Neural progenitor cell (in vitro differentiated cells): ENCODE data around the gene GARIN5A. TPM values are rescaled to one million over a fixed set of nuclear protein-coding genes. Genes with fewer than 3 reads are reported as not detected.

Experiments used
- DNase-seq: peaks from one replicate; pipeline ENCODE4 v3.0.0-alpha.2; 2016; ENCODE audit warnings: low spot score
- H2AFZ ChIP-seq: fragments of 200-600 bp; sonication (generic); replicated peaks from 2 replicates; pipeline ENCODE4 v1.6.1; 2016; ENCODE audit warnings: antibody characterized with exemption
- H3F3A ChIP-seq: fragments of 200-600 bp; sonication (generic); 2 replicates; pipeline ENCODE4 v1.6.1; 2016; ENCODE audit warnings: antibody characterized with exemption, low read depth
- H3K27ac ChIP-seq: fragments of 200-600 bp; sonication (generic); 2 replicates; pipeline ENCODE4 v1.5.1; 2016; ENCODE audit warnings: mild to moderate bottlenecking
- H3K27me3 ChIP-seq: fragments of 200-600 bp; sonication (generic); 2 replicates; pipeline ENCODE4 v1.6.1; 2016; ENCODE audit warnings: mild to moderate bottlenecking, moderate library complexity
- H3K36me3 ChIP-seq: fragments of 200-600 bp; sonication (generic); 2 replicates; pipeline ENCODE4 v1.5.1; 2016
- H3K4me1 ChIP-seq: fragments of 200-600 bp; sonication (generic); 2 replicates; pipeline ENCODE4 v1.6.1; 2016; ENCODE audit warnings: mixed run types
- H3K4me2 ChIP-seq: fragments of 200-600 bp; sonication (generic); 2 replicates; pipeline ENCODE4 v1.6.1; 2016
- H3K4me3 ChIP-seq: fragments of 200-600 bp; sonication (generic); 2 replicates; pipeline ENCODE4 v1.5.1; 2016
- H3K79me2 ChIP-seq: fragments of 200-600 bp; sonication (generic); 2 replicates; pipeline ENCODE4 v1.6.1; 2016; ENCODE audit warnings: low read depth
- H3K9ac ChIP-seq: fragments of 200-600 bp; sonication (generic); 2 replicates; pipeline ENCODE4 v1.6.1; 2016
- H3K9me3 ChIP-seq: fragments of 200-600 bp; sonication (generic); 2 replicates; pipeline ENCODE4 v1.5.1; 2016; ENCODE audit warnings: low read depth
- H4K20me1 ChIP-seq: fragments of 200-600 bp; sonication (generic); 2 replicates; pipeline ENCODE4 v1.6.1; 2016; ENCODE audit warnings: low read depth
- H3K27ac Mint-ChIP-seq: 3 replicates; pipeline ENCODE4 v1.8.0; 2021; ENCODE audit warnings: mixed read lengths
- H3K27me3 Mint-ChIP-seq: 2 replicates; pipeline ENCODE4 v1.8.0; 2022; ENCODE audit warnings: low read depth, mild to moderate bottlenecking, inconsistent platforms, moderate library complexity, mixed read lengths; ENCODE audit not compliant: insufficient read depth
- H3K36me3 Mint-ChIP-seq: 3 replicates; pipeline ENCODE4 v1.8.0; 2021; ENCODE audit warnings: mixed read lengths
- H3K4me1 Mint-ChIP-seq: 3 replicates; pipeline ENCODE4 v1.8.0; 2021; ENCODE audit warnings: mixed read lengths
- H3K4me3 Mint-ChIP-seq: 3 replicates; pipeline ENCODE4 v1.8.0; 2021; ENCODE audit warnings: mild to moderate bottlenecking, moderate library complexity, mixed read lengths
- H3K9me3 Mint-ChIP-seq: 3 replicates; pipeline ENCODE4 v1.8.0; 2020; ENCODE audit warnings: mixed read lengths
- EZH2 ChIP-seq: fragments of 200-600 bp; sonication (generic); IDR thresholded peaks from 2 replicates; pipeline ENCODE4 v1.6.1; 2017; ENCODE audit warnings: antibody characterized with exemption, mild to moderate bottlenecking, moderate library complexity
- EZH2phosphoT487 ChIP-seq: fragments of 200-600 bp; sonication (generic); IDR thresholded peaks from 2 replicates; pipeline ENCODE4 v1.6.1; 2017; ENCODE audit warnings: antibody characterized with exemption
- total RNA-seq: library from RNA; depleted of rRNA; stranded (reverse); fragments of >200 nt; gene quantifications from 2 replicates; pipeline ENCODE4 v1.2.3, GENCODE V29; 2015; ENCODE audit warnings: low replicate concordance
- TF ChIP-seq, protein P1 (sequence below): fragments of 200-600 bp; sonication (generic); IDR thresholded peaks from 2 replicates; pipeline ENCODE4 v1.5.1; 2017; ENCODE audit warnings: antibody characterized with exemption, mild to moderate bottlenecking

The GARIN5A gene
- total RNA-seq, 1 donor from 2014 or later = 5.6 TPM

DNA sequence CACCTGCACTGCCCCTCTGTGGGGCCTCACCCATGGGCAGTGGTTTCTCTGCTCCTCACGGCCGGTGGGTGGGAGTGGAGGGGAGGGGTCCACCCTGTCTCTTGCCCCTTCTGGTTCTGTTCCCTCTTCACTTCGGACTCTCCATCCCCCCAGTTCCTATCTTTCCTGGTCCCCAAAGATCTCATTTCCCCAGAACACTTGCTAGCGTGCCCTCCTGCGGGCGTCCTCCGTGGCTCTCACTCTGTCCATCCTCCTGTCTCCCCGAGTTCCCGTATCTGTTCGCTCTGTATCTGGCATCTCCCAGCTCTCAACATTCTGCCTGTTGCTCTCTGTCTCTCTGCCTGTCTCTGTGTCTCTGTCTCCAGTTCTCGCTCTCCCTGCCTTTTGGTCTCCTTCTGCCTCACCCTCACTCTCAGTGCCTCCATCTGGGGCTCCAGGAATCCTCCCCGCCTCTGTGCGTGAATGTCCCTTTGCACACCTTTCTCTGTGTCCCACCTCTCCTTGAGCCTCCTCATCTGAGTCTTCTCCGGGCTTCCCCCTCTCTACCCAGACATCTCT lies 57.5 kb downstream of the GARIN5A start:
- peaks cover 9% of the 10 kb centered on the region for H4K20me1 ChIP-seq
- H3K4me3 ChIP-seq = peak overlapping the region; percentile 37
- peaks cover 4% of the 10 kb centered on the region for H3F3A ChIP-seq
- peaks cover 16% of the 10 kb centered on the region for H3K27me3 Mint-ChIP-seq
- no peak overlapping the region for H3K27ac Mint-ChIP-seq
- no peaks in the 10 kb centered on the region for H3K36me3 Mint-ChIP-seq
- no peak overlapping the region for H3K27ac ChIP-seq
- H3K4me3 Mint-ChIP-seq = no peak overlapping the region
- peaks cover 15% of the 10 kb centered on the region for H3K4me1 Mint-ChIP-seq
- peaks cover 7% of the 10 kb centered on the region for H3K4me1 ChIP-seq
- H3K27me3 ChIP-seq = peaks cover 30% of the 10 kb centered on the region
- H3K36me3 ChIP-seq = no peaks in the 10 kb centered on the region
- TF ChIP-seq, protein P1, sequence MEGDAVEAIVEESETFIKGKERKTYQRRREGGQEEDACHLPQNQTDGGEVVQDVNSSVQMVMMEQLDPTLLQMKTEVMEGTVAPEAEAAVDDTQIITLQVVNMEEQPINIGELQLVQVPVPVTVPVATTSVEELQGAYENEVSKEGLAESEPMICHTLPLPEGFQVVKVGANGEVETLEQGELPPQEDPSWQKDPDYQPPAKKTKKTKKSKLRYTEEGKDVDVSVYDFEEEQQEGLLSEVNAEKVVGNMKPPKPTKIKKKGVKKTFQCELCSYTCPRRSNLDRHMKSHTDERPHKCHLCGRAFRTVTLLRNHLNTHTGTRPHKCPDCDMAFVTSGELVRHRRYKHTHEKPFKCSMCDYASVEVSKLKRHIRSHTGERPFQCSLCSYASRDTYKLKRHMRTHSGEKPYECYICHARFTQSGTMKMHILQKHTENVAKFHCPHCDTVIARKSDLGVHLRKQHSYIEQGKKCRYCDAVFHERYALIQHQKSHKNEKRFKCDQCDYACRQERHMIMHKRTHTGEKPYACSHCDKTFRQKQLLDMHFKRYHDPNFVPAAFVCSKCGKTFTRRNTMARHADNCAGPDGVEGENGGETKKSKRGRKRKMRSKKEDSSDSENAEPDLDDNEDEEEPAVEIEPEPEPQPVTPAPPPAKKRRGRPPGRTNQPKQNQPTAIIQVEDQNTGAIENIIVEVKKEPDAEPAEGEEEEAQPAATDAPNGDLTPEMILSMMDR = no peak
- TF ChIP-seq EZH2 = no peak
- no peak for TF ChIP-seq EZH2phosphoT487
- H3K79me2 ChIP-seq = no peaks in the 10 kb centered on the region
- no peaks in the 10 kb centered on the region for H3K9me3 Mint-ChIP-seq
- no peak for DNase-seq
- H3K4me2 ChIP-seq = peak overlapping the region; percentile 79
- H3K9me3 ChIP-seq = no peaks in the 10 kb centered on the region
- H2AFZ ChIP-seq = peak overlapping the region; percentile 63
- no peak overlapping the region for H3K9ac ChIP-seq

GRCh38 chr19:50418176-50419021 lies 58.2 kb downstream of the GARIN5A start, which contains the start of gene SPIB:
SPIB (plus strand) TSS chr19:50418938; CDS start chr19:50418963, 25 bp downstream.
- no peaks in the 10 kb centered on the region for H3K79me2 ChIP-seq
- H2AFZ ChIP-seq = peak within 1 kb of the TSS; percentile 63
- Mint-ChIP-seq H3K4me1 (peaks cover 15% of the 10 kb centered on the region), H3K36me3 (no peaks in the 10 kb centered on the region), H3K4me3 (no peak within 1 kb of the TSS), H3K9me3 (no peaks in the 10 kb centered on the region), H3K27ac (no peak within 1 kb of the TSS), H3K27me3 (peaks cover 13% of the 10 kb centered on the region)
- H3F3A ChIP-seq = peaks cover 11% of the 10 kb centered on the region
- H3K27ac ChIP-seq = no peak within 1 kb of the TSS
- H3K4me1 ChIP-seq = peaks cover 7% of the 10 kb centered on the region
- peak; percentile 24 for DNase-seq
- H3K4me3 ChIP-seq = peak within 1 kb of the TSS; percentile 37
- H3K9me3 ChIP-seq = no peaks in the 10 kb centered on the region
- peak within 1 kb of the TSS; percentile 79 for H3K4me2 ChIP-seq
- no peak within 1 kb of the TSS for H3K9ac ChIP-seq
- no peak for TF ChIP-seq EZH2
- TF ChIP-seq, protein P1 = no peak
- TF ChIP-seq EZH2phosphoT487 = no peak
- peaks cover 30% of the 10 kb centered on the region for H3K27me3 ChIP-seq
- no peaks in the 10 kb centered on the region for H3K36me3 ChIP-seq
- peaks cover 14% of the 10 kb centered on the region for H4K20me1 ChIP-seq

- Histone ChIP-seq H3K4me2 (no peak overlapping the region), H3K9me3 (no peaks in the 10 kb centered on the region), H3F3A (peaks cover 12% of the 10 kb centered on the region), H3K4me3 (no peak overlapping the region), H3K36me3 (no peaks in the 10 kb centered on the region), H2AFZ (no peak overlapping the region), H3K4me1 (peaks cover 7% of the 10 kb centered on the region), H3K27ac (no peak overlapping the region), H3K9ac (no peak overlapping the region), H4K20me1 (peaks cover 14% of the 10 kb centered on the region), H3K79me2 (no peaks in the 10 kb centered on the region), H3K27me3 (peaks cover 30% of the 10 kb centered on the region)
- Mint-ChIP-seq H3K9me3 (no peaks in the 10 kb centered on the region), H3K36me3 (peaks cover 5% of the 10 kb centered on the region), H3K4me1 (peaks cover 15% of the 10 kb centered on the region), H3K4me3 (no peak overlapping the region), H3K27me3 (peaks cover 15% of the 10 kb centered on the region), H3K27ac (no peak overlapping the region)
- TF ChIP-seq EZH2phosphoT487 (no peak), EZH2 (no peak)
- TF ChIP-seq, protein P1 = no peak
- DNase-seq = no peak
These were observed 59.3 kb downstream of the GARIN5A start for GRCh38 chr19:50417111-50418081.

Other genes starting within 250 kb of the GARIN5A start
- 0.41 and 1.2 TPM in 2 replicates for gene KCNC3, start 147.5 kb downstream of the GARIN5A start, total RNA-seq
- gene NAPSA, start 111.2 kb downstream of the GARIN5A start, total RNA-seq = 0.11 and 2.3 TPM in 2 replicates
- gene NR1H2, start 100.4 kb downstream of the GARIN5A start, total RNA-seq = 25.4 and 47.2 TPM in 2 replicates
- 36.7 and 123 TPM in 2 replicates for gene POLD1, start 92.5 kb downstream of the GARIN5A start, total RNA-seq
- 0.31 TPM in 1 of 2 replicates, not detected in the other for gene SPIB, start 57.9 kb downstream of the GARIN5A start, total RNA-seq
- 0.65 and 0.77 TPM in 2 replicates for gene MYBPC2, start 44.0 kb downstream of the GARIN5A start, total RNA-seq
- gene EMC10, start 341 bp downstream of the GARIN5A start, total RNA-seq = 32.9 and 127 TPM in 2 replicates
- 1.7 and 2.4 TPM in 2 replicates for gene JOSD2, start 34.3 kb upstream of the GARIN5A start, total RNA-seq
- gene ASPDH, start 37.1 kb upstream of the GARIN5A start, total RNA-seq = not detected in 2 replicates
- 12.0 and 54.6 TPM in 2 replicates for gene LRRC4B, start 91.6 kb upstream of the GARIN5A start, total RNA-seq
- 0.41 and 1.1 TPM in 2 replicates for gene SYT3, start 163.0 kb upstream of the GARIN5A start, total RNA-seq
- 1.3 and 6.0 TPM in 2 replicates for gene C19orf81, start 172.6 kb upstream of the GARIN5A start, total RNA-seq
- 1.4 and 2.3 TPM in 2 replicates for gene SHANK1, start 243.0 kb upstream of the GARIN5A start, total RNA-seq
- gene CLEC11A, start 246.5 kb upstream of the GARIN5A start, total RNA-seq = 0.09 and 3.4 TPM in 2 replicates